HTERT RPE-1 (cell line): ENCODE measurements around the gene TSPAN12.

Experiments
- in situ Hi-C: fragments of 300-500 bp; cut with MboI; formaldehyde crosslinking; loops from 4 replicates; pipeline ENCODE4 v1.14.3; 2020; ENCODE audit warnings: low sequenced_read_pairs

TSPAN12 gene

GRCh38 chr7:120760851-120761250 lies 97.1 kb downstream of the TSPAN12 start:
- in situ Hi-C loops = no loop called here

GRCh38 chr7:120760050-120760449 lies 97.9 kb downstream of the TSPAN12 start:
- in situ Hi-C loops = no loop called here

DNA sequence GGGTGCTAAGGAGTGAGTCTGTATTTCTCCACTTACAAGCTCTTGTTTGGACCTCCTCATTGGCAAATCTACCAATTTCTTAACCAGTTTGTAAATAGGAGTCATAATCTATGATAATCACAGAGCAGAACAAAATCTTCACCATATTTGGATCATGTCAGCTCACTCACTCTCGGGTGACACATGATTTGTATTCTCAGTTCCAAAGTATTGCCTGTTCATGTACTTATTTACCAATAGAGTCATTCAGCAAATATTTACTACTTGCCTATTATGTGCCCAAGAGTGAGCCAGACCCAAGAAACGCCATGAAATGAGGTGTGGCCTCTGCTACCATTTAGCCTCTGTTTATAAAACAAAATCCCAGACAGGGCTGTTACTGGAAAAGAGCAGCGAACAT lies 114.8 kb downstream of the TSPAN12 start:
- in situ Hi-C loops = no loop called here

GRCh38 chr7:120742372-120742771 lies 115.6 kb downstream of the TSPAN12 start:
- in situ Hi-C loops = no loop called here

GRCh38 chr7:120741371-120742042 lies 116.4 kb downstream of the TSPAN12 start:
- in situ Hi-C loops = no loop called here

DNA sequence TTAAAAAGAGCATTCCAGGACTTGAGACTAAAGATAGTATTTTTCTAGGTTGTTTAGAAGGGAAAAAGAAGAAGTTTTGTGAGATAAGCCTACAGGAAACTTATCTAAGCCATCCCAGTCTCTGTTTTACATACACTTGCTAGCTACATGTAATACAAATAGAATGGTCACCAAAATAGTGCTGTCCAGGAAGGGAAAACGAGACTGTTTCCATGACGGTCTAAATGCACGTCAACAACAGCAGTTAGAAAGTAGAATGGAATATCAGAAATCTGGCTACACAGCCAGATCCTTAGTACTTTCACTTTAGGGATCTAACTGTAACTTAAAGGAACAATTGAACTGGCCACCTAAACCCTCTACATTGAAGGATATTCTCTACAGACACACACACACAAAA lies 117.6 kb downstream of the TSPAN12 start:
- in situ Hi-C loops = no loop called here

DNA sequence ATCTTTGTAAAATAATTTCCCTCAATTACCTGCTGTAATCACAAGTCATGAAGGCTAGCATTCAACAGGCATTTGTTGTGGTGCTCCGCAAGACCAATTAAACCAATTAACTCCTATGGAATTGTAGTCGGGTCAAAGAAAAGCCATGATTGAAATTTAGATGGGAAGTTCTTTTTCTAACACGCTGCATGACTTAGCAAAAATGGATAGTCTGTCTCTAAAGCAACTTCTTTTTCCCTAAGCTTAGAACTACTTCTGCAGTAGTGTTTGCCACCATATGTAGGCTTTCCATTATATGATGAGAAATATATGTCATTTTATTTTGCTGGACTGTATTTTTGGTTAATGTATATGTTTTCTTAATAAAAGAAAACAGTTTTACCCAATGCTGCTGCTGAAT lies 119.1 kb downstream of the TSPAN12 start:
- in situ Hi-C loops = no loop called here
